Renal cortical epithelial cell (primary cell): Measurements from ENCODE around the gene PDPN. TPM values are rescaled to one million over a fixed set of nuclear protein-coding genes. Genes with fewer than 3 reads are reported as not detected.

Source experiments
- DNase-seq: peaks from one replicate; pipeline ENCODE4 v3.0.0-alpha.2; 2011; ENCODE audit warnings: low read depth
- total RNA-seq: library from RNA; depleted of rRNA; stranded (reverse); fragments of >200 nt; gene quantifications from 2 replicates; pipeline ENCODE4 v1.2.3, GENCODE V29; 2014

Gene PDPN
- total RNA-seq, 1 donor from 2014 or later, result 2.4 TPM

GRCh38 chr1:13577846-13578245, 5.8 kb upstream of the PDPN start:
- DNase-seq, result no peak

- DNase-seq, result no peak
Observed at GRCh38 chr1:13581446-13581845, 2.2 kb upstream of the PDPN start.

GRCh38 chr1:13582713-13583443, 754 bp upstream of the PDPN start:
- no peak for DNase-seq

- no peak for DNase-seq
Observed at GRCh38 chr1:13583966-13584791, 547 bp downstream of the PDPN start.

- DNase-seq, result no peak
Observed at GRCh38 chr1:13584876-13585611, 1.4 kb downstream of the PDPN start.

GRCh38 chr1:13585612-13585991, 2.0 kb downstream of the PDPN start:
- DNase-seq, result no peak

- no peak for DNase-seq
Observed at GRCh38 chr1:13586001-13586400, 2.4 kb downstream of the PDPN start.

- no peak for DNase-seq
Observed at GRCh38 chr1:13587256-13588030, 3.8 kb downstream of the PDPN start.

- DNase-seq, result no peak
Observed at GRCh38 chr1:13588946-13589796, 5.5 kb downstream of the PDPN start.

GRCh38 chr1:13590486-13590885, 6.9 kb downstream of the PDPN start:
- DNase-seq, result no peak

GRCh38 chr1:13593511-13594131, 10.0 kb downstream of the PDPN start:
- peak; percentile 33 for DNase-seq

GRCh38 chr1:13595411-13595810, 11.8 kb downstream of the PDPN start:
- no peak for DNase-seq

GRCh38 chr1:13597166-13597565, 13.5 kb downstream of the PDPN start:
- DNase-seq, result no peak

GRCh38 chr1:13600762-13601453, 17.3 kb downstream of the PDPN start:
- no peak for DNase-seq

- DNase-seq, result no peak
Observed at GRCh38 chr1:13604176-13604575, 20.5 kb downstream of the PDPN start.

GRCh38 chr1:13604721-13605120, 21.1 kb downstream of the PDPN start:
- DNase-seq, result no peak

- peak; percentile 12 for DNase-seq
Observed at GRCh38 chr1:13605159-13605558, 21.5 kb downstream of the PDPN start.

- DNase-seq, result no peak
Observed at GRCh38 chr1:13607002-13607401, 23.4 kb downstream of the PDPN start.

- DNase-seq, result no peak
Observed at GRCh38 chr1:13616234-13616633, 32.6 kb downstream of the PDPN start.

GRCh38 chr1:13617108-13617507, 33.5 kb downstream of the PDPN start:
- DNase-seq, result no peak
